Measurements from ENCODE around the gene TMEM63C. TPM values are rescaled to one million over a fixed set of nuclear protein-coding genes. Genes with fewer than 3 reads are reported as not detected.

The TMEM63C gene
- polyA plus RNA-seq, 1 donor (not counting 4 experiments of a cell fraction or from before 2014, with no cell fraction given): 0.66 TPM

- H3K27ac ChIP-seq (ENCODE audit: control insufficient read depth, insufficient read depth, low read length): no peak overlapping the region
- no peaks in the 10 kb centered on the region for H3K79me2 ChIP-seq (ENCODE audit: control insufficient read depth, insufficient read depth, low read length)
- DNase-seq (ENCODE audit: low read depth, low spot score): no peak
- no peak overlapping the region for H2AFZ ChIP-seq (ENCODE audit: control insufficient read depth, low read length)
- TF ChIP-seq EZH2 (IDR thresholded peaks at IDR 0.05; ENCODE audit: low read length) (no peak), CTCF (optimal IDR thresholded peaks at IDR 0.05 in 1 of 3, IDR thresholded peaks at IDR 0.05 in 1 of 3, conservative IDR thresholded peaks at IDR 0.05 in 1 of 3; ENCODE audit: extremely low read depth in 1 of 3, insufficient read depth in 2 of 3, low read length in 3 of 3) (no peak)
- no peak overlapping the region for H3K9ac ChIP-seq (ENCODE audit: control insufficient read depth, extremely low read depth, insufficient read depth, low read length)
- dilution Hi-C loops (cut with MboI; ENCODE audit: extremely low pct_ligation_motif_present, low sequenced_read_pairs): no loop called here
- H3K9me1 ChIP-seq (ENCODE audit: control insufficient read depth, extremely low read depth, insufficient read depth, low read length): no peaks in the 10 kb centered on the region
- no peak overlapping the region for H3K4me2 ChIP-seq (ENCODE audit: control insufficient read depth, extremely low read depth, insufficient read depth, low read depth, low read length)
- FAIRE-seq: no peak
- no peaks in the 10 kb centered on the region for H3K9me3 ChIP-seq (ENCODE audit: control insufficient read depth, low read depth, low read length)
- H3K4me3 ChIP-seq (ENCODE audit: control insufficient read depth in 2 of 3, extremely low read depth in 1 of 3, insufficient read depth in 2 of 3, low read depth in 1 of 3, low read length in 3 of 3): no peak overlapping the region
- peaks cover 2% of the 10 kb centered on the region for H4K20me1 ChIP-seq (ENCODE audit: control insufficient read depth, extremely low read depth, insufficient read depth, low read length)
- peaks cover 31% of the 10 kb centered on the region for H3K27me3 ChIP-seq (ENCODE audit: control insufficient read depth, extremely low read depth, insufficient read depth, low read length)
- peaks cover 8% of the 10 kb centered on the region for H3K4me1 ChIP-seq (ENCODE audit: control insufficient read depth, extremely low read depth, insufficient read depth, low read length)
- no peaks in the 10 kb centered on the region for H3K36me3 ChIP-seq (ENCODE audit: control insufficient read depth in 2 of 2, extremely low read depth in 1 of 2, insufficient read depth in 2 of 2, low read length in 2 of 2)
These were observed 83.6 kb downstream of the TMEM63C start for GRCh38 chr14:77265187-77265515.

- dilution Hi-C loops (cut with MboI; ENCODE audit: extremely low pct_ligation_motif_present, low sequenced_read_pairs): no loop called here
- Histone ChIP-seq H3K4me3 (ENCODE audit: control insufficient read depth in 2 of 3, extremely low read depth in 1 of 3, insufficient read depth in 2 of 3, low read depth in 1 of 3, low read length in 3 of 3) (no peak overlapping the region), H3K4me1 (ENCODE audit: control insufficient read depth, extremely low read depth, insufficient read depth, low read length) (peaks cover 8% of the 10 kb centered on the region), H3K27ac (ENCODE audit: control insufficient read depth, insufficient read depth, low read length) (no peak overlapping the region), H2AFZ (ENCODE audit: control insufficient read depth, low read length) (no peak overlapping the region), H3K9me3 (ENCODE audit: control insufficient read depth, low read depth, low read length) (no peaks in the 10 kb centered on the region), H3K79me2 (ENCODE audit: control insufficient read depth, insufficient read depth, low read length) (no peaks in the 10 kb centered on the region), H3K9ac (ENCODE audit: control insufficient read depth, extremely low read depth, insufficient read depth, low read length) (no peak overlapping the region), H3K27me3 (ENCODE audit: control insufficient read depth, extremely low read depth, insufficient read depth, low read length) (peaks cover 31% of the 10 kb centered on the region), H3K36me3 (ENCODE audit: control insufficient read depth in 2 of 2, extremely low read depth in 1 of 2, insufficient read depth in 2 of 2, low read length in 2 of 2) (no peaks in the 10 kb centered on the region), H3K4me2 (ENCODE audit: control insufficient read depth, extremely low read depth, insufficient read depth, low read depth, low read length) (no peak overlapping the region), H4K20me1 (ENCODE audit: control insufficient read depth, extremely low read depth, insufficient read depth, low read length) (peaks cover 2% of the 10 kb centered on the region), H3K9me1 (ENCODE audit: control insufficient read depth, extremely low read depth, insufficient read depth, low read length) (no peaks in the 10 kb centered on the region)
- DNase-seq (ENCODE audit: low read depth, low spot score): no peak
- no peak for TF ChIP-seq CTCF (optimal IDR thresholded peaks at IDR 0.05 in 1 of 3, IDR thresholded peaks at IDR 0.05 in 1 of 3, conservative IDR thresholded peaks at IDR 0.05 in 1 of 3; ENCODE audit: extremely low read depth in 1 of 3, insufficient read depth in 2 of 3, low read length in 3 of 3)
- no peak for TF ChIP-seq EZH2 (IDR thresholded peaks at IDR 0.05; ENCODE audit: low read length)
- no peak for FAIRE-seq
These were observed 84.2 kb downstream of the TMEM63C start for GRCh38 chr14:77265561-77266335.
